ENCODE data around the gene NRG2.

NRG2 gene

DNA sequence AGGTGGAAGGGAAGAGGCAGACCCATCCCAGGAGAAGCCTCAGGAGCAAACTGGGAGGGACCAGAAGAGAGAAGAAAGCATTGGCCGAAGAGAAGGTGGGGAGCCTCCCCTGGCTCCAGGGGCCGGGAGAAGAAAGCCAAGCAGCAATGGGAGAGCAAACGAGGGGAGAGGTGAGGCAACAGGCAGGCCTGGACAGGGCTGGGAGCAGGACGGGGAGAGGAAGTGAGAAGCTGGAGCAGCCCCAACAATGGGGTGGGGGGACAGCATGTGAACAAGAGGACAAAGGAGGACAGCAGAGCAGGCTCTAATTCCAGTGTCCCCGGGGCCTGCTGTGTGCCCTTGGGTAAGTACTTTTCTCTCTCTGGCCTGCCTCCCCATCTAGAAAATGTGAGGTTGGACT lies 132.2 kb downstream of the NRG2 start:
- H3K4me3 ChIP-seq (ENCODE audit: low read depth, low read length): no peak overlapping the region

DNA sequence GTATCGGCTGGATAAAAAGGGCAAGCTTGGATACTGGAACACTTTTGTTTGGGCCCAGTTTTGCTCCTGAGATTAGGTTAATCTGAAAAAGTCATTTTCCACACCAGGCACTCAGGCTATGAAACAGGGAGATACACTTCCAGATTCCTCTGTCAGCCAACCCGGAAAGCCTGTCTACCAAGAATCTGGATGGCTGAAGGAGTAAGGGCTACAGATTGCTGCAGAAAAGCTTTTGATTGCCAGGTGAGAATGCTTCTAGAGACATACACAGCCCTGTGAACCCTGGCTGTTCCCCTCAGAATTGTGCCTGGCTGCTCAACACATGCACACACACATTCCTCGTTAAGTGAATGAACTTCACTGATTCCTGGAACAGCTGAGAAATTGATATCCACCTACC lies 133.1 kb downstream of the NRG2 start:
- H3K4me3 ChIP-seq (ENCODE audit: low read depth, low read length): no peak overlapping the region

- no peak overlapping the region for H3K4me3 ChIP-seq (ENCODE audit: low read depth, low read length)
Observed at GRCh38 chr5:139908749-139909148, 134.3 kb downstream of the NRG2 start.

DNA sequence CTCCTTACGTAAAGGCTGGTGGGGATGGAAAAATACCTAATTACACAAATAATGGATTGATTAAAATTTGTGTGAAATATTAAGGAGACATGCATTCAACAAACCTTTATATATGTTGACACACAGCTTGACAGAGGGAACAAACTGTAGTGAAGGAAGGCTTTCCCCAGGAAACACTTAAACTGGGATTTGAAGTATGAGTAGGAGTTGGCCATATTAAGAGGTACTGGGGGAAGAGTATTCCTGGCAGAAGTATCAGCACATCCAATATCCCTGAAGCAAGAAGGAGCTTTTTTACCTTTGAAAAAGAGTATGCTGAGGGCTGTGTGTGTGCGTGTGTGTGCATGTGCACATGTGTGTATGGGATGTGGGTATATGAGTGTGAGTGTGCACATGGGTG lies 136.4 kb downstream of the NRG2 start:
- H3K4me3 ChIP-seq (ENCODE audit: low read depth, low read length): no peak overlapping the region

DNA sequence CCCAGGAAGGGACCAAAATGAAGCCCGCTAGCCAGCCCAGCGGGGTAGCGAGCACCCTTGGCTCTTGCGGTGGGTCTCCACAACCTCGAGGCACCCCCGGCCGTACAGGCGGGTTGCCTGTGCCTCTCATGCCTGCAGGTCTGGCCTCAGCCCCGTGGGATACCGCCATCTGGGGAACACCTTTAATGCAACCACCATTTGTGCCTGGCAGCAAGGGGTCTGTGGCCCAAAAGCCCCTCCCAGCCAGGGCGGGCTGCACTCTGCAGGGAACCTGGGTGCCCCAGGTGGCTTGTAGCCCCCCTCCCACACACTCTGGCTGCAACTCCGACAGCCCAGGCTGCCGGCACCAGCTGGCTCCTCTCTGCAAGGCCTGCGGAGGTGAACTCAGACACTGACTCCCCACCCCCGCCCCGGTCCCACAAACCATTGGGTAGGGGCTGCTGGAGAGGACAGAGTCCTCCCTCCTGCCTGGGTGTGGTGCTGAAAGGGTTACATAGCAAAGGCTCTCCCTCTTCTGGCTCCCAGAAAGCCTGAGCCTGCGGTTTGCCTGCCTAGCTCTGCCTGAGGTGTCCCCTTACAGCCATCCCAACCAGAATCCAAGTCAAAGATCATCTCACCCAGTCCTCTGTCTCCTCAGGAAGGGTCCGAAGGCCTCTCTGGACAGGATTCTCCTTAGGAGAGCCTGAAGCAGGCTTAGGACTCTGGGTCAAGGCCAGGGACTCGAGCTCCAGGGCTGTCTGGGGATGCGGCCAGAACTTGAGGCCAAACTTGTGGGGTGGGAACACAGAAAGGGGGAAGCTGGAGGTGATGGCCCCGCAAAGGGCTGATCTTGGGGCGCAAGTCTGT lies 138.1 kb downstream of the NRG2 start:
- H3K4me3 ChIP-seq (ENCODE audit: low read depth, low read length): peak overlapping the region; percentile 55

GRCh38 chr5:139904566-139904815 lies 138.6 kb downstream of the NRG2 start:
- H3K4me3 ChIP-seq (ENCODE audit: low read depth, low read length): peak overlapping the region; percentile 55

- peak overlapping the region; percentile 55 for H3K4me3 ChIP-seq (ENCODE audit: low read depth, low read length)
Observed at GRCh38 chr5:139903795-139904565, 139.1 kb downstream of the NRG2 start.

GRCh38 chr5:139903450-139903794 lies 139.7 kb downstream of the NRG2 start:
- H3K4me3 ChIP-seq (ENCODE audit: low read depth, low read length): peak overlapping the region; percentile 55

- H3K4me3 ChIP-seq (ENCODE audit: low read depth, low read length): no peak overlapping the region
Observed at GRCh38 chr5:139901986-139902385, 141.1 kb downstream of the NRG2 start.

GRCh38 chr5:139901251-139901575 lies 141.9 kb downstream of the NRG2 start:
- H3K4me3 ChIP-seq (ENCODE audit: low read depth, low read length): no peak overlapping the region

GRCh38 chr5:139900546-139901250 lies 142.4 kb downstream of the NRG2 start:
- no peak overlapping the region for H3K4me3 ChIP-seq (ENCODE audit: low read depth, low read length)

DNA sequence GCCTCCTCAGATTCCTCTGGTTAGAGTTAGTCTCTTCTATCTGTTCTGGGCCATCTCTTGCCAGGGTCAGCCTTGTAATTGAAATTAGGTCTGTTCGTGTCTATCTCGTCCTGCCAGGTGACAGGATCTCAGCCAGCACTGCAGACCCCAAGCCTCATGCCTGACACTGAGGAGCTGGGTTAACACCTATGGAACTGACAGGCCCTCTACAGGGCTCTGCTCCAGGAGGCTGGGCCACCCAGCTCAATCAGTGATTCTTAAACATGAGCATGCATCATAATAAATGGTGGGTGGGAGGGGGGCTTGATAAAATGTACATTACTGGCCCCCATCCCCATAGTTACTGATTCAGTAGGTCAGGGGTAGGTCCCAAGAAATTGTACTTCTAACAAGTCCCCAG lies 144.1 kb downstream of the NRG2 start:
- H3K4me3 ChIP-seq (ENCODE audit: low read depth, low read length): no peak overlapping the region

- no peak overlapping the region for H3K4me3 ChIP-seq (ENCODE audit: low read depth, low read length)
Observed at GRCh38 chr5:139897982-139898381, 145.1 kb downstream of the NRG2 start.

- H3K4me3 ChIP-seq (ENCODE audit: low read depth, low read length): no peak overlapping the region
Observed at GRCh38 chr5:139897342-139897741, 145.8 kb downstream of the NRG2 start.

GRCh38 chr5:139896718-139897117 lies 146.4 kb downstream of the NRG2 start:
- no peak overlapping the region for H3K4me3 ChIP-seq (ENCODE audit: low read depth, low read length)

DNA sequence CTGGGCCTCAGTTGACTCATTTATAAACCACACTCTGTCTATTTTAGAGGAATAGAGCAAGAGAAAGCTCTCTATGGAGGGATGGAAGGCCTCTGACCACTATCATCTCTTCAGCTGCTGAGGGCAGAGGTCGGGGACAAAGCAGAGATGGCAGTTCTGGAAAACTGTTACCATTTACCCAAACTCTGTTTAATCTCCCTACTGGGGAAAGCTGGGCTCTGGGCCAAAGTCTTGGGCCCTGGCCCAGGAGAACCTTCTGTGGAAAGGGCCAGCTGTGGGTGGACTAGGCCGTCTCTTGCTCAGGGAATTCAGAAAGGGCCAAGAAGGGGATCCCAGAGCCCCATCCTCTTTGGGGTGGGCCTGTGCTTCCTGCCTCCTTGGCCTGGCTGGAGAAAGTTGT lies 147.5 kb downstream of the NRG2 start:
- H3K4me3 ChIP-seq (ENCODE audit: low read depth, low read length): no peak overlapping the region

DNA sequence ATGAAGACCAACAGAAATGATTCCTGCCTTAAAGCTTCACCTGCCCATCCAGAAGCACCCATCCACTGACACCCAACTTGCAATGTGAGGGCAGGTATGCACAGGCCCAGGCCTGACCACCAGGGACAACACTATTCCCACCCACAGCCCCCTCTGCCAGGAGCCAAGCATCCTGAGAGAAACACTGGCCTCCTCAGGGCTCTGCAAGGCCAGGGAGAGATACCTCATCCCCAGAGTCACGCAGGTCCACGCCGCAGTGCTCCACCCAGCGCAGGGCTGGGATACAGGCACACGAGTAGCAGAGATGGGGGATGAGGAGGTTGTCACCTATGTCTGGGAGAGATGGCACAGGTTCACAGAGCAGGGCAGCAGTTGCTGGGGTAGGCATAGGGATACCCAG lies 148.1 kb downstream of the NRG2 start:
- H3K4me3 ChIP-seq (ENCODE audit: low read depth, low read length): no peak overlapping the region

GRCh38 chr5:139893873-139894272 lies 149.2 kb downstream of the NRG2 start:
- no peak overlapping the region for H3K4me3 ChIP-seq (ENCODE audit: low read depth, low read length)

DNA sequence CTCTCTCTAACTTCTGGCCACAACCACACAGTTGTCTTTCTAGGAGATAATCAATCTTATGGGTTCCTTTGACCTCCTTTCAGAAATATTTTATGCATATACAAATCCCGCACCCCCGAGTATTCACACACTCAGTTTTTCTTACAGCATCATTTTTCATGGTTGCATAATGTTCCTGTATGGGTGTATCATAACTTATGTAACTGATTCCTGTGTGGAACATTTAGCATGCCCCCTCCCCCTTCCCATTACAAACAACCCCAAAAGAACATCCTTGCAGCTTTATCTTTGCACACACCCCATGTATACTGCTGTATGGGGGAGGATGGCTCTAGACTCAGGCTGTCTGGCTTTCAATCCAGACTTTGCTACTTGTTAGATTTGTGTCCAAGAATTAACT lies 153.7 kb downstream of the NRG2 start:
- H3K4me3 ChIP-seq (ENCODE audit: low read depth, low read length): no peak overlapping the region

DNA sequence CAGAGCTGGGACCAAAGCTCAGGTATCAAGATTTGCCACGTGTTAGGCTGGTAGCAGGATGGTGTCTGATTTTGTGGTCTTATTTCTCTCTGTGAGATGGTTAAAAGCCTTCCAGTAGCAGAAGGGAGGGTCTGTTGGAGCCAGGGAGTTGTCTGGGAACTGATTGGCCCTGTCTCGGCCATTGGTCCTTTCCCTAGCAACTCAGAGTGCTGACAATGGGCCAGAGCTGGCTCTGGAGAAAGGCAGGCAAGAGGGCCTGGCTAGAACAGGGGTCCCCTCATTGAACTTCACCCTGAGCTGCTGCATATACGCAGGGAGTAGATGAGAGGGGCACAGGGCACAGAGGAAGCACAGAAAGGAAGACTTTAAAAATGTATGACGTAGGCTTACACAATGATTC lies 154.7 kb downstream of the NRG2 start:
- no peak overlapping the region for H3K4me3 ChIP-seq (ENCODE audit: low read depth, low read length)

- H3K4me3 ChIP-seq (ENCODE audit: low read depth, low read length): no peak overlapping the region
Observed at GRCh38 chr5:139886213-139886612, 156.9 kb downstream of the NRG2 start.

DNA sequence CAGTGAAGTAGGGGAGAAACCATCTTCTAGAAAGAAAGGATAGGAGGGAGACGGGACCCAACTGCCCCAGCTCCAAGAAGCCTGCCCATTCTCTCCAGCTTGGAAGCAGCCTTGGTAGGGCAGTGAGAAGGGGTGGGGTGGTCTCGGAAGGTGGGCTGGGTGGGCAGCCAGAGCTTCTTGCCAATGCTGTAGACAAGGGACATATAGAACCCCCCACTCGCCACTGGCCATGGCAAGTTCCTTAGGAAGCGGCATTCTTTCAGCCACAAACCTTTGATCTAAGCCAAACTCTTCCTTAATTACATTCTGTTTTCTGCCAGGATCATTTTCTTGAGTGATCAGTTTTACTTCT lies 157.3 kb downstream of the NRG2 start:
- H3K4me3 ChIP-seq (ENCODE audit: low read depth, low read length): no peak overlapping the region

All from iPS-11a (cell line).